Activated CD8-positive, alpha-beta T cell treated with anti-CD3 and anti-CD28 coated beads for 36 hours (primary cell): ENCODE data around the gene APOC1. TPM values are rescaled to one million over a fixed set of nuclear protein-coding genes. Genes with fewer than 3 reads are reported as not detected.

Experiments used
- ATAC-seq: fragments of 200-7000 bp; cut with Tn5 transposase; one replicate; pipeline ENCODE4 v1.10.0; 2021; ENCODE audit warnings: mild to moderate bottlenecking, moderate library complexity
- CTCF ChIA-PET: fragments of 350-600 bp; sonication (Branson Sonifier 250); formaldehyde crosslinking; loops from one replicate; lab custom pipeline; 2021; ENCODE audit warnings: antibody characterized with exemption; lab: Charles Lee
- POLR2A ChIA-PET: fragments of 350-600 bp; sonication (Branson Sonifier 250); formaldehyde crosslinking; loops from one replicate; lab custom pipeline; 2021; ENCODE audit warnings: antibody characterized with exemption; lab: Charles Lee
- DNase-seq: peaks from one replicate; pipeline ENCODE4 v3.0.0-alpha.2; 2020
- H3K27ac Mint-ChIP-seq: one replicate; pipeline ENCODE4 v1.8.0; 2021; ENCODE audit warnings: mild to moderate bottlenecking, mixed read lengths
- H3K27me3 Mint-ChIP-seq: one replicate; pipeline ENCODE4 v1.8.0; 2021; ENCODE audit warnings: mixed read lengths
- H3K36me3 Mint-ChIP-seq: one replicate; pipeline ENCODE4 v1.8.0; 2021; ENCODE audit warnings: low read depth, mixed read lengths
- H3K4me1 Mint-ChIP-seq: one replicate; pipeline ENCODE4 v1.8.0; 2021; ENCODE audit warnings: low read depth, mixed read lengths
- H3K4me3 Mint-ChIP-seq: one replicate; pipeline ENCODE4 v1.8.0; 2021; ENCODE audit warnings: mild to moderate bottlenecking, moderate library complexity, mixed read lengths
- H3K9me3 Mint-ChIP-seq: one replicate; pipeline ENCODE4 v1.8.0; 2021; ENCODE audit warnings: mixed read lengths
- intact Hi-C: fragments of 100-400 bp; cut with micrococcal nuclease; formaldehyde crosslinking; loops from one replicate; pipeline ENCODE4 v1.10.0; 2022
- total RNA-seq, 2 experiments: library from RNA; stranded (reverse); gene quantifications; one replicate each; pipeline ENCODE4 v1.2.3, GENCODE V29; 2021
- TF ChIP-seq, protein P1 (sequence below): fragments of 200-600 bp; IDR thresholded peaks from one replicate; pipeline ENCODE4 v1.8.0; 2022; ENCODE audit warnings: antibody characterized with exemption, mild to moderate bottlenecking

Gene APOC1
- total RNA-seq, 2 experiments from 2014 or later, result 2.5 to 3.6 TPM

GRCh38 chr19:44903216-44903601, 11.2 kb upstream of the APOC1 start:
- ATAC-seq (no peak), DNase-seq (no peak)
- intact Hi-C loops, result loop anchor here (5.0 kb wide), 1 partner anchor 49 kb away; no protein-coding TSS in a partner anchor
- Mint-ChIP-seq H3K27ac (no peak overlapping the region), H3K36me3 (peaks cover 22% of the 10 kb centered on the region), H3K9me3 (no peaks in the 10 kb centered on the region), H3K27me3 (peaks cover 19% of the 10 kb centered on the region), H3K4me1 (peaks cover 10% of the 10 kb centered on the region), H3K4me3 (no peak overlapping the region)
- ChIA-PET CTCF (interaction anchor here (1.0 to 6.0 kb wide), 8 partner anchors 11 to 96 kb away, joined by 3 to 46 read pairs (median 4); partner anchors contain the start of gene TOMM40), POLR2A (interaction anchor here (1.1 to 4.1 kb wide), 4 partner anchors 8 to 57 kb away, joined by 3 to 27 read pairs (median 9); partner anchors contain the start of gene TOMM40)
- TF ChIP-seq, protein P1, sequence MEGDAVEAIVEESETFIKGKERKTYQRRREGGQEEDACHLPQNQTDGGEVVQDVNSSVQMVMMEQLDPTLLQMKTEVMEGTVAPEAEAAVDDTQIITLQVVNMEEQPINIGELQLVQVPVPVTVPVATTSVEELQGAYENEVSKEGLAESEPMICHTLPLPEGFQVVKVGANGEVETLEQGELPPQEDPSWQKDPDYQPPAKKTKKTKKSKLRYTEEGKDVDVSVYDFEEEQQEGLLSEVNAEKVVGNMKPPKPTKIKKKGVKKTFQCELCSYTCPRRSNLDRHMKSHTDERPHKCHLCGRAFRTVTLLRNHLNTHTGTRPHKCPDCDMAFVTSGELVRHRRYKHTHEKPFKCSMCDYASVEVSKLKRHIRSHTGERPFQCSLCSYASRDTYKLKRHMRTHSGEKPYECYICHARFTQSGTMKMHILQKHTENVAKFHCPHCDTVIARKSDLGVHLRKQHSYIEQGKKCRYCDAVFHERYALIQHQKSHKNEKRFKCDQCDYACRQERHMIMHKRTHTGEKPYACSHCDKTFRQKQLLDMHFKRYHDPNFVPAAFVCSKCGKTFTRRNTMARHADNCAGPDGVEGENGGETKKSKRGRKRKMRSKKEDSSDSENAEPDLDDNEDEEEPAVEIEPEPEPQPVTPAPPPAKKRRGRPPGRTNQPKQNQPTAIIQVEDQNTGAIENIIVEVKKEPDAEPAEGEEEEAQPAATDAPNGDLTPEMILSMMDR, result no peak

- no peak overlapping the region for H3K4me3 Mint-ChIP-seq
- ChIA-PET POLR2A (interaction anchor here (0.8 to 4.1 kb wide), 7 partner anchors 9 to 100 kb away, joined by 3 to 27 read pairs (median 4); partner anchors contain the start of gene TOMM40), CTCF (interaction anchor here (0.7 to 6.0 kb wide), 11 partner anchors 11 to 156 kb away, joined by 3 to 46 read pairs (median 4); partner anchors contain the start of gene TOMM40)
- peaks cover 10% of the 10 kb centered on the region for H3K4me1 Mint-ChIP-seq
- ATAC-seq, result peak; percentile 71
- peak; percentile 83 for DNase-seq
- peaks cover 19% of the 10 kb centered on the region for H3K27me3 Mint-ChIP-seq
- H3K36me3 Mint-ChIP-seq, result peaks cover 21% of the 10 kb centered on the region
- H3K27ac Mint-ChIP-seq, result no peak overlapping the region
- TF ChIP-seq, protein P1, result peak; percentile 97
- no peaks in the 10 kb centered on the region for H3K9me3 Mint-ChIP-seq
- intact Hi-C loops, result loop anchor here (5.0 kb wide), 1 partner anchor 48 kb away; no protein-coding TSS in a partner anchor
These were observed 10.6 kb upstream of the APOC1 start for GRCh38 chr19:44903602-44904425.

GRCh38 chr19:44904426-44904994, 9.9 kb upstream of the APOC1 start:
- TF ChIP-seq, protein P1, result no peak
- peaks cover 21% of the 10 kb centered on the region for H3K36me3 Mint-ChIP-seq
- ChIA-PET POLR2A (interaction anchor here (0.8 to 4.1 kb wide), 6 partner anchors 9 to 99 kb away, joined by 3 to 27 read pairs (median 4); partner anchors contain the start of gene TOMM40), CTCF (interaction anchor here (0.7 to 6.0 kb wide), 11 partner anchors 10 to 155 kb away, joined by 3 to 46 read pairs (median 4); partner anchors contain the start of gene TOMM40)
- H3K4me1 Mint-ChIP-seq, result peaks cover 10% of the 10 kb centered on the region
- no peak overlapping the region for H3K4me3 Mint-ChIP-seq
- H3K27ac Mint-ChIP-seq, result no peak overlapping the region
- ATAC-seq (no peak), DNase-seq (no peak)
- intact Hi-C loops, result loop anchor here (5.0 kb wide), 1 partner anchor 48 kb away; no protein-coding TSS in a partner anchor
- H3K27me3 Mint-ChIP-seq, result peaks cover 19% of the 10 kb centered on the region
- H3K9me3 Mint-ChIP-seq, result no peaks in the 10 kb centered on the region

- Mint-ChIP-seq H3K4me1 (peaks cover 10% of the 10 kb centered on the region), H3K36me3 (peaks cover 14% of the 10 kb centered on the region), H3K27ac (no peak within 1 kb of the TSS), H3K9me3 (no peaks in the 10 kb centered on the region), H3K27me3 (peaks cover 19% of the 10 kb centered on the region), H3K4me3 (no peak within 1 kb of the TSS)
- CTCF ChIA-PET, result interaction anchor here (0.8 to 6.0 kb wide), 4 partner anchors 11 to 154 kb away, joined by 3 to 46 read pairs (median 4); no protein-coding TSS in a partner anchor
- DNase-seq (no peak), ATAC-seq (no peak)
- POLR2A ChIA-PET, result interaction anchor here (0.6 to 4.1 kb wide), 6 partner anchors 9 to 109 kb away, joined by 3 to 27 read pairs (median 4); partner anchors contain the start of gene TOMM40
- intact Hi-C loops, result no loop called here
- TF ChIP-seq, protein P1, result no peak
These were observed 8.8 kb upstream of the APOC1 start, which contains the start of gene APOE for GRCh38 chr19:44905437-44906160. Gene APOE, plus strand, starts transcription at chr19:44905796. Its CDS starts 829 bp downstream, at chr19:44906625.
